Measurements from ENCODE around the gene OLFML1.

DNA sequence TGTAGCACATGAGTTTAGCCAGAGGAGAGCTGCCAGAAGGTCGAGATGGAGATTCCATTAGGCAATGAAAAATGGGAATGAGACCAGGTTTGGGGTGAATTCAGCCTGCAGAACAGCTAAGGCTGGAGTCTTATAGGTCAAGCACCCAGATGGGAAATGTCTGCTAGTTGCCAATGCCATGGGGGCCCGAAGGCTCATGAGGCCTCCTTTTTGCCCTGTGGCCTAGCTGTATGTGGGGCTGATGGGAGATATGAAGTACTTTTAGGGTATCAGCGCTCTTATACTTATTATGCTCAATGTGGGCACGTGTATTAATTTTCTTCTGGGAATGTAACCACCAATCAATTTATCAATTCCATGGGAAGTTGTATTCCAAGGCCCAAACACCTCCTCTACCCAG is 37.2 kb downstream of the OLFML1 start:
- TF ChIP-seq, protein P1, sequence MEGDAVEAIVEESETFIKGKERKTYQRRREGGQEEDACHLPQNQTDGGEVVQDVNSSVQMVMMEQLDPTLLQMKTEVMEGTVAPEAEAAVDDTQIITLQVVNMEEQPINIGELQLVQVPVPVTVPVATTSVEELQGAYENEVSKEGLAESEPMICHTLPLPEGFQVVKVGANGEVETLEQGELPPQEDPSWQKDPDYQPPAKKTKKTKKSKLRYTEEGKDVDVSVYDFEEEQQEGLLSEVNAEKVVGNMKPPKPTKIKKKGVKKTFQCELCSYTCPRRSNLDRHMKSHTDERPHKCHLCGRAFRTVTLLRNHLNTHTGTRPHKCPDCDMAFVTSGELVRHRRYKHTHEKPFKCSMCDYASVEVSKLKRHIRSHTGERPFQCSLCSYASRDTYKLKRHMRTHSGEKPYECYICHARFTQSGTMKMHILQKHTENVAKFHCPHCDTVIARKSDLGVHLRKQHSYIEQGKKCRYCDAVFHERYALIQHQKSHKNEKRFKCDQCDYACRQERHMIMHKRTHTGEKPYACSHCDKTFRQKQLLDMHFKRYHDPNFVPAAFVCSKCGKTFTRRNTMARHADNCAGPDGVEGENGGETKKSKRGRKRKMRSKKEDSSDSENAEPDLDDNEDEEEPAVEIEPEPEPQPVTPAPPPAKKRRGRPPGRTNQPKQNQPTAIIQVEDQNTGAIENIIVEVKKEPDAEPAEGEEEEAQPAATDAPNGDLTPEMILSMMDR (IDR thresholded peaks at IDR 0.05), result no peak
- TF ChIP-seq POLR2A (IDR thresholded peaks at IDR 0.05), result no peak
- no peak for TF ChIP-seq EP300 (IDR thresholded peaks at IDR 0.05)
